DOHH2 (cell line): ENCODE measurements around the gene TMEM156.

Experiments used
- H3F3A ChIP-seq: fragments of 200-600 bp; sonication (generic), shearing (Covaris generic); 2 replicates; pipeline ENCODE4 v1.6.0; 2016; ENCODE audit warnings: antibody characterized with exemption, mild to moderate bottlenecking; ENCODE audit not compliant: control insufficient read depth, insufficient read depth
- H3K27ac ChIP-seq: fragments of 200-600 bp; sonication (generic); 2 replicates; pipeline ENCODE4 v1.5.1; 2014; ENCODE audit warnings: low read depth, mild to moderate bottlenecking, low read length, moderate library complexity
- H3K27me3 ChIP-seq: fragments of 200-600 bp; sonication (generic); 2 replicates; pipeline ENCODE4 v1.6.1; 2014; ENCODE audit warnings: mild to moderate bottlenecking, low read length, mixed read lengths; ENCODE audit not compliant: control insufficient read depth
- H3K36me3 ChIP-seq: fragments of 200-600 bp; sonication (generic); 2 replicates; pipeline ENCODE4 v1.6.1; 2014; ENCODE audit warnings: mild to moderate bottlenecking, low read length, moderate library complexity, mixed read lengths; ENCODE audit not compliant: control insufficient read depth
- H3K4me1 ChIP-seq: fragments of 200-600 bp; sonication (generic); 2 replicates; pipeline ENCODE4 v1.6.1; 2014; ENCODE audit warnings: mild to moderate bottlenecking, low read length, mixed read lengths; ENCODE audit not compliant: control insufficient read depth
- H3K4me2 ChIP-seq: fragments of 200-600 bp; sonication (generic); 2 replicates; pipeline ENCODE4 v1.6.0; 2014; ENCODE audit warnings: mild to moderate bottlenecking, low read length, moderate library complexity
- H3K4me3 ChIP-seq: fragments of 200-600 bp; sonication (generic); 2 replicates; pipeline ENCODE4 v1.5.1; 2014; ENCODE audit warnings: mild to moderate bottlenecking, low read length, mixed read lengths
- H3K79me2 ChIP-seq: fragments of 200-600 bp; sonication (generic); 2 replicates; pipeline ENCODE4 v1.6.1; 2014; ENCODE audit warnings: mild to moderate bottlenecking, low read length, mixed read lengths; ENCODE audit not compliant: control insufficient read depth
- H3K9me2 ChIP-seq: fragments of 200-600 bp; sonication (generic); replicated peaks from 2 replicates; pipeline ENCODE4 v1.6.1; 2014; ENCODE audit warnings: mild to moderate bottlenecking, low read length, mixed read lengths; ENCODE audit not compliant: control insufficient read depth
- H3K9me3 ChIP-seq: fragments of 200-600 bp; sonication (generic); 2 replicates; pipeline ENCODE4 v1.6.1; 2014; ENCODE audit warnings: antibody characterized with exemption, low read length, mixed read lengths; ENCODE audit not compliant: control insufficient read depth, insufficient read depth
- H4K20me1 ChIP-seq: fragments of 200-600 bp; sonication (generic); 2 replicates; pipeline ENCODE4 v1.6.0; 2014; ENCODE audit warnings: low read depth, mild to moderate bottlenecking, antibody characterized with exemption, low read length, moderate library complexity; ENCODE audit not compliant: control insufficient read depth, insufficient read depth
- CTCF ChIP-seq: fragments of 200-600 bp; sonication (generic); IDR thresholded peaks from one replicate; pipeline ENCODE4 v1.5.1; 2014; ENCODE audit warnings: antibody characterized with exemption, mild to moderate bottlenecking, low read depth, low read length; ENCODE audit not compliant: poor library complexity, severe bottlenecking
- EZH2phosphoT487 ChIP-seq: fragments of 200-600 bp; sonication (generic); IDR thresholded peaks from 2 replicates; pipeline ENCODE4 v1.6.1; 2017; ENCODE audit warnings: borderline replicate concordance, mild to moderate bottlenecking, antibody characterized with exemption, low read length, moderate library complexity, mixed read lengths

Gene TMEM156

GRCh38 chr4:38994135-38994534 is 38.1 kb downstream of the TMEM156 start:
- H4K20me1 ChIP-seq = no peaks in the 10 kb centered on the region
- peaks cover 48% of the 10 kb centered on the region for H3K79me2 ChIP-seq
- H3K4me3 ChIP-seq = no peak overlapping the region
- H3K27ac ChIP-seq = no peak overlapping the region
- peaks cover 84% of the 10 kb centered on the region for H3K36me3 ChIP-seq
- H3K4me1 ChIP-seq = peaks cover 8% of the 10 kb centered on the region
- no peaks in the 10 kb centered on the region for H3K27me3 ChIP-seq
- H3F3A ChIP-seq = 0 out of 2 replicates have a peak, but pooled peaks cover 7% of the 10 kb centered on the region
- TF ChIP-seq CTCF = no peak
- no peak for TF ChIP-seq EZH2phosphoT487
- no peaks in the 10 kb centered on the region for H3K9me3 ChIP-seq
- no peak overlapping the region for H3K4me2 ChIP-seq
- H3K9me2 ChIP-seq = no peaks in the 10 kb centered on the region

DNA sequence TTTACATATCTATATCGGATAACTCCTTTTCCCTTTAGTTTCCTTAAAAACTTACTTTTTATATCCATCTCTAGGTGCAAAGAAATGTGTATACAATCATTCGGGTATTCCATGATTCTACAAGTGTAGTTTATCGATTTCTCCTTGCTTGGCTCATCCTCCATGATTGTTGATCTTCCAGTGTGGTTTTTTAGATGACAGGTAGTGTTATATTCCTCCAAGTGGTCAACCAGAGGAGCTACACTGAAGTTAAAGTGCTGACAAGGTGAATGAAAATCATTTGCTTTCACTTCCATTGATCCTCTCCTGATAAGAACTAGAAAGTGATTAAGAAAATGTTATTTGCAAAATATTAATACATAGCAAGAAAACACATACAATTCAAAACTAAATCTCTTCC is 38.5 kb downstream of the TMEM156 start:
- Histone ChIP-seq H3K27ac (no peak overlapping the region), H3K4me1 (peaks cover 13% of the 10 kb centered on the region), H3K27me3 (no peaks in the 10 kb centered on the region), H3K79me2 (peaks cover 44% of the 10 kb centered on the region), H3F3A (peaks cover 8% of the 10 kb centered on the region; the same call in 1 of the 2 replicates), H3K4me2 (no peak overlapping the region), H3K9me2 (no peaks in the 10 kb centered on the region), H3K36me3 (peaks cover 85% of the 10 kb centered on the region), H3K4me3 (no peak overlapping the region), H3K9me3 (no peaks in the 10 kb centered on the region), H4K20me1 (no peaks in the 10 kb centered on the region)
- TF ChIP-seq EZH2phosphoT487 = no peak
- no peak for TF ChIP-seq CTCF

DNA sequence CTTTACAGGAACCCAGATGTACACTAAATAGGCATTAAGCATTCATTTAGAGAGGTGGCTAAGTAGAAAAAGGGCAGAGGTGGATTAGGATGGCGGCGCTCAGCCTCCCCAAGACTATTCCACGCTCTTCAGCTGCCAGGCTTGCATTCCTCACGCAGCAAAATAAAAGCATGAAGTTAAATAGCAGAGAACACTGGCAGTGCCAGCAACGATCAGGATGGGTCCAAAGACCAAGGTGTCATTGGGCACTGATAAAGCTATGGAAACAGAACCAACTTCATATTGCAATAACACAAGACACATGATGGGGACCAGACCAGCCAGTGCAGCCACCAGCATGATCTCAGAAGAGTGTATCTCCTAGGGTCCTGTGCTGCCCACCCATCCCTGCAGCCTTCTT is 42.0 kb downstream of the TMEM156 start:
- Histone ChIP-seq H3K9me2 (no peaks in the 10 kb centered on the region), H3K9me3 (no peaks in the 10 kb centered on the region), H3K4me3 (no peak overlapping the region), H3K36me3 (peaks cover 85% of the 10 kb centered on the region), H3K4me2 (no peak overlapping the region), H4K20me1 (no peaks in the 10 kb centered on the region), H3K27ac (no peak overlapping the region), H3K4me1 (peaks cover 43% of the 10 kb centered on the region), H3K27me3 (no peaks in the 10 kb centered on the region), H3K79me2 (peaks cover 20% of the 10 kb centered on the region), H3F3A (peaks cover 15% of the 10 kb centered on the region)
- TF ChIP-seq CTCF (no peak), EZH2phosphoT487 (no peak)
